ENCODE data around the gene RFXANK.
A peak's percentile ranks its signal among the peaks of the same experiment; 100 is the strongest.
"Not testable (repeated sequence)": the region's sequence is repeated elsewhere in the genome, so short reads cannot be mapped to it uniquely, and the experiment has no call there.

Gene RFXANK, protein sequence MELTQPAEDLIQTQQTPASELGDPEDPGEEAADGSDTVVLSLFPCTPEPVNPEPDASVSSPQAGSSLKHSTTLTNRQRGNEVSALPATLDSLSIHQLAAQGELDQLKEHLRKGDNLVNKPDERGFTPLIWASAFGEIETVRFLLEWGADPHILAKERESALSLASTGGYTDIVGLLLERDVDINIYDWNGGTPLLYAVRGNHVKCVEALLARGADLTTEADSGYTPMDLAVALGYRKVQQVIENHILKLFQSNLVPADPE

DNA sequence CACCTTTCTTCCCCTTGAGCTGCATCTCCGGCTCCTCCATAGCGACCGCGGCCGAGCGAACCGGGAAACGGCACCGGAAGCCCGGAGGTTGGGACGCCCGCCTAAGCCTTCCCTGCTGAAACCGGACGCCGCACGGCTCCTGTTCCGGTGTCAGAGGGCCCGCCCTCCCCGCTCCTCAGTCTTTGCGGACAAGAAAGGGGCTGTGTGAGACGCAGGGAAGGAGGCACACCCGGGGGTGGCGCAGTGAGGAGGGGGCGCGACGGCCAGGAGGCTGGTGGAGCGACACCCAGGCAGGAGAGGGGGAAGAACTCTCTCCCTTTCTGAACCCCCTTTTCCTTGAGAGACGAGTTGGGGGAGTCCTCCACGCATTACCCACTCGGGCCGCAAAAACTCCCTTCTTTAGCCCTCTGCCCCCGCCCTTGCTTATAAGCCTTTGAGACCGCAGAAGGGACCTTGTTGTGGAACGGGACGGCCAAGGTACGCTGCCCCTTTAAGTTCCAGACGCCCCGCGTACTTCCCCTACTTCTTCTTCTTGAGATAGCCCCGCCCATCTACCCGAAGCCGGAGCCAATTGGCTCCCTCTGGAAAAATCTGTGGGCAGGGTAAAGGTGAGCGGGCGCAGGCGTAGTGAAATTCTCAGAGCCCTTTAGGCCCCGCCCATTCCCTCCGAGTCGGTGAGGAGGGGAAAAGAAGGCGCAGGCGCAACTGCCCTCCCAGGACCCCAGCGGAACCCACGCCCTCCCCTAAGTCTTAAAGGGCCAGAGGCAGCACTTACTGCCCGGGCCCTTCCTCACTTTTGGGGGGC is at the start of gene RFXANK, which contains the start of gene BORCS8:
RFXANK (plus strand) TSS at position 181 of the 805 bp plus-strand sequence. CDS start 1,689 bp downstream, outside the sequence.
BORCS8 (minus strand) TSS at position 75 of the 805 bp plus-strand sequence; CDS start at position 40, 35 bp downstream.
- peak; percentile 88 to 99 (median 98) for DNase-seq

DNA sequence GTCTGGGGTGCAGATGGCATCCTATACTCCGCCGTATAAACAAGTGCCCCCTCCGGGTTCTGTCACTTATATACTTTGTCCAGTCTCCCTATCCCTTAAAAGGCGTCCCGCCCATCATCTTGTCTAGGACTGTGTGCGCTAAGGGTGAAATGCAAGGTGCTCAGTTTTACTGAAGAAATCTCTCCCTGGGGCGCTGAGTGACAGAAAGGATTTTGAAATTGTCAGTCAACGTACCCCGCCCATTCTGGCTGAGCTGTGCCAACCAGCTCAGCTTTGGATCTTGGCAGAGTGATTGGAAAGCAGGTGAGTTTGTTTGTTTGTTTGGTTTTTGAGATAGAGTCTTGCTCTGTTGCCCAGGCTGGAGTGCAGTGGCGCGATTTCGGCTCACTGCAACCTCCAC is 49.7 kb upstream of the RFXANK start:
- DNase-seq: no peak

DNA sequence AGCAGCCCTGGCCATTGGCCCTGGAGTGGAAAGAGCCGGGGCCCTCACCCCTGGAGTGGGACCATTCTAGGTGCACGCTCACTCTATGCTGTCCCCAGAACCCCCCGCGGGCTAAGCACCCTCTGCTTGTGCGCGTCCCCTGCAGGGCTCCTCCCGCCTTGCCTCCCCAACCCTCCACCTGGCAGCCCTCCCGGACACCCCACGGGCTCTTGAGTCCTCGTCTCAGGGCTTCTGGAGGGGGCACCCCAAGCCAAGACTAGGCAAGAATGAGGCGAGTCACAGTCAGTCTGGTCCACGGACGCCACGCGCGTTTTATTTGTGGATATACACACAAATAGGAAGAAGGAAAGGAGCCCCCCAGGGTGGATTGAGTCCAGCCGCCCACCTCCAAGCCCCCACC is 46.8 kb upstream of the RFXANK start:
- DNase-seq: no peak

DNA sequence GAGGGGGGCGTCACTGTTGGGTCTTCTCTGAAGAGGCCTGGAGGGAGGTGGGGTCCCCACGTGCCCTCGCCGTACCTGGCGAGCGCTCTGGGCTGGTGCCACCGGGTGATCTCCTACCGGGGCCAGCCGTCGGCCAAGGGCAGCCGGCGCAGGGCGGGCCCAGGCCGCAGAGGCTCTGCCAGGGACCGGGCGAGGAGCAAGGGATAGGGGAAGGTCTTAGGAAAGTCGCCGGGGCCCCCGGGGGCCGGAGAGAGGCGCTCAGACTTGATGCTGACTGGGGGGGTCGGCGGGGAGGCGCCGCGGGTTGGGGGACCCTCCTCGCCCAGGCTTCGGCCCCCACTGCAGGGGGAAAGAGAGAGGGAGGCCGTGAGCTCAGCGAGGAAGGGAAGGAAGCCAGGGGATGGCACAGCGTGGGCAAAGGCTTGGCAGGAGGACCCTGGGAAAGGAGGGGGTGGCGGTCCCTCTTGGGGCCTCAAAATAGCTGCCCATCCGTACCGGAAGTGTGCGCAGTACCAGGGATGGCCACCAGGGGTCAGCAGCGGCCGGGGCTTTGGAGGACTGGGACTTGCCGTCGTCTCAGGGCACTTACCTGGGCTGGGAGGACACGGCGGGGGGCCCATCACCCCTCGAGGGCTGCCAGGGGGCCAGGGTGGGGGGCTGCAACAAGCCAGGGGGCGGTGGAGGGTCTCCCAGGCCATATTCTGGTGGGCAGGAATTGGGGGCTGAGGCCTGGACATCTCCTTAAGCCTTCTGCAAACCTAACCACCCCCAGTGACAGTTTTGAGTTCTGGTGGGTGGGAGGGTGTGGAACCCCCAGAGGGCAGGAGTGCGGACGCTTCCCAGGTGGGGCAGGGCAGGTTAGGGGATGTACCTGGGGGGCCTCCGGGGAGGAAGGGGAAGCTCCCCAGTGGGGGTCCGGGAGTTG is 46.1 kb upstream of the RFXANK start:
- peak in 54 of 58 donors; percentile 4 to 89 (median 38) for DNase-seq

DNA sequence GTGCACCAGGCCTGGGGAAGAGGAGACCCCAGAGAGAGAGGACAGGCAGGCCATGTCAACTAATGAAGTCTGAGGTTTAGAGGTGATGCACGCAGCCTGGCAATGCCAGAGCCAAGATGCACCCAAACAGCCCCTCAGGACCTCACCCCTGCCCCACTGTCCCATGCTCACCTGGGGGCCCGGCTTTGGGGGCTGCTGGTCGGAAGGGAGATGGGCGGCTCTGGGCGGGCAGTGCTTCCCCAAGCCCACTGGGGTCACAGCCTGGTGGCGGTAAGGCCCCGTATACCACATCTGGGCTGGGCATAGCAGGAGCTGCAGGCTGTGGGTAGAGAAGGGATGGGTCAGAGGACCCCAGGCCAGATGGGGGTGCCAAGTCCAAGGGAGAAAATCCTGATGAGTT is 45.2 kb upstream of the RFXANK start:
- no peak for DNase-seq

DNA sequence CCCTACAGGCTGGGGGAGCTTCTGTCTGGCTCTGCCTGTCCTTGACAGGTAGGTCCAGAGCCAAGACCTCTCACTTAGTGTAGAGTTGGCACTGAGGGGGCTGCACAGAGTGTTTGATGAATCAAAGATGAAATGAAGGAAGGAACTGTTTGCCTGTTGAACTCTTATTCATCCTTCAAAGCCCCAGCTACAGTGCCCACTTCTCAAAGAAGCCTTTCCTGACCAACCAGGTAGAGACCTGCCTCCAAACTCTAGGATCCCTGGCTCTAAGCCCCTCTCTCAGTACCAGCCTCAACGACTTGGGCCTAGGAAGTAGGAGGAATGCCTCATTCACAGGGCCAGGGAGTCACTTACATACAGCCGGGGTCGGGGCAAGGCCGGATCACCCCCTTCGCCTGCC is 44.7 kb upstream of the RFXANK start:
- DNase-seq: no peak

DNA sequence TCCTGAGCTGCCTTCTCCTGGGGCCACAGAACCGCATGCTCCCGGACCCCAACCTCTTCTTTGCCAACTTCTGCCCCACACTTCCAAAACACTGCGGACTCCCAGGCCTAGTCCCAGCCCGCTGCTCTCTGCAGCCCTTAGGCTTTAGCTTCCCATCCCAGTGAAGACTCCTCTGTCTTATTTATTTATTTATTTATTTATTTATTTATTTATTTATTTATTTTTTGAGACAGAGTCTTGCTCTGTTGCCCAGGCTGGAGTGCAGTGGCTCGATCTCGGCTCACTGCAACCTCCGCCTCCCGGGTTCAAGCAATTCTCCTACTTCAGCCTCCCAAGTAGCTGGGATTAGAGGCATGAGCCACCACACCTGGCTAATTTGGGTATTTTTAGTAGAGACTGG is 43.6 kb upstream of the RFXANK start:
- not testable (repeated sequence) for DNase-seq

DNA sequence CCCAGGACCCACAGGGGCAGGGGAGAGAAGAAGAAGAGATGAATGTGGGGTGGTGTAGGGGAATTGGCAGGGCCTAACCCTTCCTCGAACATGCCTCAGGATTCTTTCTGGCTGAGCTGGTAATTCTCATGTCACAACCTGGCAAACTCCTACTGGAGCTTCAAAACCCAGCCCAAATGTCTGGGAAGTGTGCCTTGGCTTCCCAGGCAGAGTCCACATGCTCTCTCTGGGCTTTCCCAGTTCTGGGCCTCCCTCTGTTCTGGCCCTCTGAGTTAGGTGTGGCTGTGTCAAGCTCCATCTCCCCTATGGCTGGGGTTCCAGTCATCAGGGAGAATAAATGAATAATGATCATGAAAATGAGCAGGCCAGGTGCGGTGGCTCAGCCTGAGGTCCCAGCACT is 42.6 kb upstream of the RFXANK start:
- DNase-seq: no peak

DNA sequence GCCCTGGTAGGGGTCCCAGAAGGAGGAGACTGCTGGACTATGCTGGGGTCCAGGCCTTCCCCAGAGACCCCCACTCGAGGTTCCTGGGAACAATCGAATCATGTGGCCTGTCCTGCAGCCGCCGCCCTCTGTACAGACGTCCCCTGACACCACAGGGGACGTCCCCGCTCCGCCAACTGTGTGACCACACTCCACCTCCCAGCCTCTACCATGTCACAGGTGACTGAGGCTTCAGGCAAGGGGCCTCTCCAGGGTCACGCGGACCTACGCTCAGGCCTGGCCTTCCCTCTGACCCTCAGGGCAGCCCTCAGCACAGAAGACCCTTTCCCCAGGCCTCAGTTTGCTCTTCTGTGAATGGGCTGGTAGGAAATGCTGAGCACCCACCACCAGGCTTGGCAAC is 40.6 kb upstream of the RFXANK start:
- no peak for DNase-seq

DNA sequence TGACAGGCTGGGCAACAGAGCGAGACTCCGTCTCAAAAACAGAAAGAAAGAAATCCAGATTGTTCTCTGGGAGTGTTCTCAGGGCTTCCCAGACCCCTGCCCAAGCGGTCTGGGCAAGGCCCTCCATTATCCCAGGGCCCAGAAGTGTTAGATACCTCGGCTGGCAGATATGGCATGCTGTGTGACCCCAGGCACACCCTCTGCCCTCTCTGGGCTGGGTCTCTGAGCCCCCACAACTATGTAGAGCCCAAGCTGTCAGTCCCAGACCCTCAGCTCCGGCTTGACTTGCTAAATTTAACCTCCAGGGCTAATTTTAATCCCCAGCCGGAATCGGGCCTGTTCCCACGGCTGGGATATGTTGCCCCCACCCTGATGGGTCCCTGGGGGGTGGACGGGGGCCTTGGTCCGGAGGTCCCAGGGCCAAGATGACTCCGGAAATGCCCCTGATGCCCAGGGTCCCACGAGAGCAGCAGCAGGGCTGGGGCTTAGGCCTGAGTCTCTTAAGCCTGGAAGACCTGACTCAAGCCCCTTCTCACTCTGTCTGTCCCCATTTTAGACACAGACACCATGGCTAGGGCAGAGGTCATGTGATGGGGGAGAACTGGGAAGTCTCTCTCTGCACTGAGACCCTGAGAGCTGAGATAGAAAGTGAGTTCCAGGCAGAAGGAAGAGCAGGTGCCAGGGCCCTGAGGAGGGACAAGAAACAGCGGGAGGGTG is 39.2 kb upstream of the RFXANK start:
- no peak for DNase-seq

DNA sequence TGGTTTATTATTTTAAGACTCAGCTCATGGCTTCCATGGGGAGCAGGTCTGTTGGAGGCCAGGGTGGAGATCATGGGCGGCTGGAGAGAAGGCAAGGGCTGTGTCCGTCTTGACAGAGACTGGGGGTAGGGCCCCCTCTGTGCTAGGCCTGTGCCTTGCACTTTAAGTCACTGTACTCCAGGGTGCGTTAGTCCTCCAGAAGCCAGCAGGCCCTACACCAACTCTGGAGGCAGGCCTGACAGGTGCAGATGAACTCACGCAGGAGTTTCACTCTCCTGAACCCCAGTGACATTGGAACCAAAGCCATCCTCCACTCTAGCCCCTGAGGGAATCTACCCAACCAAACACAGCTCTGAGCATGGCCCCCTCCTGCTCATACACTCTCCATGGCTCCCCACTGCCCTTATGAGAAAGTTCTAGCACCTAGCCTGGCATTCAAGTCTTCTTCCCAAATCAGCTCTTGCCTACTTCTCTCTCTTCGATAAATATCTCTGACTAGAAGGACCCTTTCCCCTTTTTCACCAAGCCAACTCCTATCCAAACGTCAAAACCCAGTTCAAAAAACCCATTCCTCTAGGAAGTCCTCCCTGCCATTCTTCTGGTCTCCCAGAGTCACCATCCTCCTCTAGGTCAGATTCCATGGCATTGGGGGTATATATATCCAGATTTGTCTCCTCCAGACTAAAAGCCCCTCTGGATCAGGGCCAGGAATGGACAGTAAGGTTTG is 37.1 kb upstream of the RFXANK start:
- DNase-seq: no peak

DNA sequence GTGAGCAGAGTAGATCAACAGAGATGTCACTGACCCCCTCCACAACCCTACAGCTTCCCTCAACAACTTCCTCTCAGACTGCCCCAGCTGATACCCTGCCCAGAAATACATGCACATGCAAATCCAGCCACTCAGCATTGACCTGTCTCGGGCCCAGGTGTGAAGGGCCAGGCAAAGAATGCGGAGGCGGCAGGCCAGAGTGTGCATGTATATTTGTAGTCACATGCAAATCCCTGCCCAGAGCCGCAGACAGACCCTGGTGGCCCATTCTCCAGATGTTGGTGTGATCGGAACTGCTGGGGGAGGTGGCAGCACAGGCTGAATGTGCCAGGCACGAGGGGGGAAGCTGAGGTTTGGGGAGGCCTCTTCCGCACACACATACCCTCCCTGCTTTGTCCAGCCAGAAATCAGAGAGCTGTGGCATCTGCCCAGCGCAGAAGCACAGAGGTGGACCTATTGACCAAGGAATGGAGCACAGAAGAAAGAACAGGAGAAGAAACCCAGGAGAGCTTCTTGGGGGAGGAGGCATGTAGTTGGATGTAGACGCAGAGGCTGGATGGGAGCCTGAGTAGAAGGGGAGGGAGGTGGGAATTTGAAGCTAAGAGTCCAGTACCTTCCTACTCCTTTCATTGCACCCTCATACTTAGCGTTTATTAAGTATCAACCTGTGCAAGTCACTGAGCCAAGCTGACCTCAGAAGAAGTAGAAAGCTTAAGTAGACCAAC is 36.4 kb upstream of the RFXANK start:
- no peak for DNase-seq

DNA sequence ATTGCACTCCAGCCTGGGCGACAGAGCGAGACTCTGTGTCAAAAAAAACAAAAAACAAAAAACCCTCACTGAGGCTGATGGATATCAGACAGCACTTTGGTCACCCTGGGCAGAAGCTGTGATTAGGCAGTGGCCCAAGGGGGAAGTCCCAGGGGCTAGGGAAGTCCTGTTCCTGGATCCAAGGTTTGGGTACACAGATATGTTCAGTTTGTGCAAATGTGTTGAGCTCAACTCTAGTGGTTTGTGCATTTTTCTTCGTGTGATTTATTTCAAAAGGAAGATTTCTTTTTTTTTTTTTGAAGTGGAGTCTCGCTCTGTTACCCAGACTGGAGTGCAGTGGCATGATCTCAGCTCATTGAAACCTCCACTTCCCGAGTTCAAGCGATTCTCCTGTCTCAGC is 34.2 kb upstream of the RFXANK start:
- no peak for DNase-seq

DNA sequence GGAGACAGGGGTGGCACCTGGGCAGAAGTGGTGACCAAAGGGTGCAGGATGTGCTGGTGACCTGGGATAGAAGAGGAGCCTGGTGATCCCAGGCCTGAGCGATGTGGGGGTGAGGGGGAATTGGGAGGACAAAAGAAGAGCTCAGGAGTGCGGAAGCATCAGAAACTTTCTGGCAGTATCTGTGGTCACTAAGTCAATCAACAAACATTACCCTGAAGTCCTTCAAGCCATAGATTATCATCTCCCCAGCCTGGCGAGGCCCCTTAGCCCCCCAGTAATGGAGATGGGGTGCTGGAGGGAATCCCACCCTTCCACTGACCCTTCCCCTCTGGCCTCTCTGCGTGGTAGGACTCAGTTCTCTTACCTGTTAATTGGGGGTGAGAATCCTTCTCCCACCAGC is 32.5 kb upstream of the RFXANK start:
- no peak for DNase-seq

DNA sequence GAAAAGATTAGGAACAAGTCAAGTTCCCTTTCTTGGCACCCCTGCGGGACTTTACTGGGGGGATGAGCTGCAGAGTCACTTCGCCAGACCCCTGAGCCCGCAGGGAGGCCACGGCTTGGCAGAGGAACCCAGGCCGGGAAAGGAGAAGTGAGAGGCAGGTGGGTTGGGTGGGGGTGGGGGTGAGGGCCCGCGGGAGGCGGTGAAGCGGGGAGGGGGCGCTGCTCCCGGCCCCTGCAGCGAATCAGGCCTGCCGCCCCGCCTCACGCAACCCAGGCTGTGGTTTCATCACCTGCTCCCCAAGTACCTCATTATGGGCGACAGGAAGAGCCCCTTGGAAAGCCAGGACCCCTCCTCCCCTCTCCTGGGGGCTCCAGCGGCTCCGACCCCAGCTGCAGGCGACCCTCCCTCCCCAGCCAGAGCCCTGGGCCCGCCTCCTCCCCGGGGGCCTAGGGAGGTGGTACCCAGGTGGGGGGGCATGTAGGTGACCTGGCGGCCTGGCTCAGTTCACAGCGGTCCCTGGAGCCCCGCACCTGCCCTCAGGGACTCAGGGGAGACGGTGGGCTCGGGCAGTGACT is 31.5 kb upstream of the RFXANK start:
- DNase-seq: no peak

DNA sequence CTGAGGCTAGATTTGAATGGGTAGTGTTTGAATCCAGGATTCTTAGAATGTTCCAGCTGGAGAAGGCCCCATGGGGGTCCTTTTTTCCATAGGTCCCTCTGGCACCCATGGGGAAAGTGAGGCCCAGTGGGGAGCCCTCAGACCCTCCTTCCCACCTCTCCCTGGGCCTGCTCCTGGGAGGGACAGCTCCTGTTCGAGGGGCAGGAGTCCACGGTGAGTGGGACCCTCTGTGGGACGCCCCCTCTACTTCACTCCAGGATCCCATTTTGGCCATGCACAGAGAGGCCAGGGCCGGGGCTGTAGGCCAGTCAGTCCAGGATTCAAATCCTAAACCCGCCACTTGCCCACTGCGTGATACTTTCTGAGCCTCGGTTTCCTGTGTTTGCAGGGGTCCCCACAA is 29.6 kb upstream of the RFXANK start:
- no peak for DNase-seq

DNA sequence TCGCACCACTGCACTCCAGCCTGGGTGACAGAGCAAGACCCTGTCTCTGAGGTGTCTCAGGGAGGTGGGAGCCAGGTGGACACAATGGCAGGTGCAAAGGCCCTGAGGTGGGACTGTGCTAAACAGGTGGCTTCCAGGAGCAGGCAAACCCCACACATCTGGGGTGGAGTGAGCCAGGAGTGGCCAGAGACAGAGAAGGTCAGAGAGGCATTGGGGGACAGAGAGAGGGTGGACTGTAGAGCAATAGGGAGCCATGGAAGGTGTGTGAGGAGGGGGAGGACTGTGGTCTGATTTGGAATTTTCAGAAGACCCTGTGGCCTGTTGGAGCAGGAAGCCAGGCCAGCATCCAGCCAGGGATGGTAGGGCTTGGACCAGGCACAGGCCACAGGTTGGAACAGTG is 26.7 kb upstream of the RFXANK start:
- no peak for DNase-seq

DNA sequence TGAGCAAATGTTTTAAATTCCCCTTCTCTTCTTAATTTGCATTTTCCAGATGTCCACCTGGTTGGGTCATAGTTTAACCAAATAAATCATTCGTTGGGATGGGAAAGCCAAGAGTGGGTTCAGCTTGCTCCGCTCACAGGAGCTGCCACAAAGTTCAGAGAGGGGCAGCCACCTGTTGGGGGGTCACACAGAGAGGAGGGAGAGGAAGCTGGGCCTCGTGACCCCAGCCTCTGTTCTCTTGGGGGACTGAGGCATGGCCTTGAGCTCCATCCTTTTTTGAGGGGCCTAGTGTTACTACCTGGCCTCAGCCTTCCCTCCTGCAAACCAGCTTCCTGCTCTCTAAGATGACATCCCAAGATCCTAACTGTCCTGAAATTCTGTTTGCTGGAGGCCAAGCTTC is 24.4 kb upstream of the RFXANK start:
- no peak for DNase-seq

Data from anterior cingulate cortex (tissue), 58 donors.